HG03039 (cell line): ENCODE measurements around the gene C16orf78.

Experiments used
- ATAC-seq: cut with Tn5 transposase; IDR thresholded peaks from one replicate; pipeline ENCODE4 v1.9.1; 2021; ENCODE audit warnings: mild to moderate bottlenecking, moderate library complexity; ENCODE audit not compliant: unreplicated experiment

Gene C16orf78

DNA sequence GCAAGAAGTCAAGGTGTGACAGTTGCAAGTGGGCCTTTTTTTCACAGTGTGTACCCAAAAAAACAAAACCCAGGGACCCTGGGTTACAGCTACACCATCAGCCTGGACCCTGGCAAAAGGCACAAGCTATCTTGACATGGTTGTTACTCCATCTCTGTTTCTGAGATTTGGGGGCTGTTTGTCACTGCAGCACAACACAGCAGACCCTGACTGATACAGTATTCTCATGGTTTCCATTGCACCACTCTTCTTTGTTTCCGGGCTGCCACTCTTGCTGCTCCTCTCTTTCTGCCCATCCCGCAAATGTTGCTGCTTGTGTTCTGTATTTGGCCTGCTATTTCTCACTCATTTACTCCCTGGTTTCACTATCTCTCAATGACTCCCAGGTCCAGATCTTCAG is 55.2 kb downstream of the C16orf78 start:
- ATAC-seq = no peak

DNA sequence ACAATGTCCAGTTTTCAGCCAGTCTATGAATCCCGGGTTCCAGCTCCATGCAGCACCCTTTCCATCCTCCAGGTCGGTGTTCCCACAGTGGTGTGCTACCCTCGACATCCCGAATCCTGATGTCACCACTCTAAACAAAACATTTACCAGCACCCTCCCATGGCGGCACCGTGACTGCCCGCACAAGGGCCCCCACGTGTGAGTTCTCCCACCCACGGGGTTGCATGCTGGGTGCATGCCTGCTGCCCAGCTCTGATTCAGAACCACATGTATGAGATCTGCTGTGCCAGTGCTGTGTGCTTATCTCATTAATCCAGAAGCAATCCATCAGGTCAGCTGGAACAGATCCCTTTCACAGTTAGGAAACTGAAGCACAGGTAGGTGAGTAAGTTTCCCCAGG is 57.4 kb downstream of the C16orf78 start:
- ATAC-seq = no peak

DNA sequence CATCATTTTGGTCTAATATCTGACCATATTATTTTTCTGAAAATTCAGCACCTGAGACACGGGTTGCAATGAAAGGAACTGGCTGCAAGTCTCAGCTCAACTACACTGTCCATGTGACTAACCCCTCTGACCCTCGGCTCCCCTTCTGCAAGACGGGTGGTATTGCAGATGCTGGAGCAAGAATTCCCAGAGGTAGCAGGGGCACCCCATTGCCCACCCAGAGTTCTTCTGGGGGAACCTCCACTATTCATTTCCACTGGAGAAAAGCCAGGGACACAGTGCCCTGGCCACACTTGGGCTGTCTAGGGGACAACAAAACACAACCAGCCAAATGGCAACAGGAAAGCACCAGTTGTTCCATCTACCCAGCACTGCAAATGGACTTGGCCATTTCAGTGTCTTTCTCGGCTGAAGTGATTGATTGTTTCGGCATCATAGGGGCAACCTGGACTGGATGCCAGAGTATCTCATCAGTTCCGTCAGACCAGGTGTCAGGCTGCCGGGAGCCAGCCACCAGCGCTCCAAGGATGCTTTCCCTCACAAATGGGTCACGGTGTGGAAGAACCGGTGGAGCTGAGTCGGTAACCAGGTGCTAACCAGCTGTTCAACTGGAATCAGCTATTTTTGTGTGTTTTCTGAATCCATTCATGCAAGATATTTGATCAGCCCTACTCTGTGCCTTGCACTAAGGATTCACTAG is 58.1 kb downstream of the C16orf78 start:
- no peak for ATAC-seq

DNA sequence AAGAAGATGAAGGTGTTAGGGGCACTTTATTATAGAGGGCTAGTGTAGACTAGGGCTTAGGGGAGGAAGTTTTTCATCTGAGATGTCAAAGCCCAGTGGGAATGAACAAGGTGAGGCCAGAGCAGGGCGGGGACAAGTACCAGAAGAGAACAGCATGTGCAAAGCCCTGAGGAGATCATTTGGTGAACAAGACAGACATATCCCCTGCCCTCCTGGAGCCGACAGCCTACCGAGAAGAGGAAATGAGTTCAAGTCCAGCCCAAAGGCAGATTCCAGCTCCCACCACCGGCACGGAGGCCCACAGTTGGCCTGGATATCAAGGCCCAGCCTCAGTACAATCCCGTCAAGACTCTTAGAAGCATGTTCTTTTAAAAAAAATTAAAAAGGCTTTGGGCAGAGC is 61.1 kb downstream of the C16orf78 start:
- no peak for ATAC-seq

DNA sequence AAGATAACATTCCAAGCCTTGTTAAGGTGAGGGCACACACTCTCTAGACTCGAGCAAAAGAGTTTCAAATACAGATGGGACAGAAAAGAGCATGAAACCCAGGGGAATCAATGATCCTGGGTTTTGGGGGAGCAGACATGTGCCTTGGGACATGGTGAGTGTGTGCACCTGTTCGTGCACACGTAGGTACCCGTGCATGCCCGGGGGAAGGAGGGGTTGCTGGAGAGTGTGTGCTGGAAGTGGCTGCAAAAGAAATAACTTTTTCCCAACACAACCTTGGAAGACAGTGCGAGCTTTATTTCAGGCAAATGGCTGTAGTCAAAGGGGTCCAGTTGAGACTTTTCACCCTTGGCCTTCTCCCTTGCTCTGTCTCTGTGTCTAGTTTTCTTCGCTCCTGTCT is 62.6 kb downstream of the C16orf78 start:
- ATAC-seq = no peak

DNA sequence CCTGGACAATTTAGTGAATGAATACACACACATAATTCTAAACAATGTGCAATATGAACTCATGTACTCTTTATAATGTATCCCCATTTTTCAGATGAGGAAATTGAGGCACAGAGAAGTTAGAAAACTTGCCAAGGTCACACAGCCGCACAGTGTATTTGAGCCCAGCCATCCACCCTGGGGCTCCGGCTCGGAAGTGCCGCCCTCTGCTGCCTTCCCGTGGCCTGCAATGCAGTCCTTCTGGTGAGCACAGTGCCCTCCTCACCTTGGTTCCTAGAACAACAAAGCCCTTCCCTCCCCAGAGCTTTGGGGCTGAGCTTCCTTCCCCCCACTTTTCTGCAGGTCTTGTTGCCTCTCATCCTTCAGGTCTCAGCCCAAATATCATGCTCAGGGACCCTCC is 63.7 kb downstream of the C16orf78 start:
- ATAC-seq = no peak

DNA sequence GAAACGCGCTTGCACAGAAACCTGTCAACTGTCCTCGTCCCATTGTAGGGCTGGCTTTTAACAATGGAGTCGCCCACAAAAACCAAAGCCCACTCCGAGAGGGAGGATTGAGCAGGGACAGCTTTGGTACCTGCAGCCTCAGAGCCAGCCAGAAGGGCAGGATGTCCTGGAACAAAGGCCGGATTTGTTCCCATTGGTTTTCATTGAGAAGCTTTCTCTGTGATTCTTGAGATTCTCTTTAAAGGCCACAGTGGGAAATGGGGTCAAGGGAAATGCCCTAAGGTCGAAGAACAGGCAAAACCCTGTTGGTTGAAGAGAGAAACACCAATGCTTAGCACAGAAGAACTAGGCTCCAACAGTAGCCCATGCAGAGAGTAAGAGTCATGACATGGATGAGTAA is 65.4 kb downstream of the C16orf78 start:
- no peak for ATAC-seq

DNA sequence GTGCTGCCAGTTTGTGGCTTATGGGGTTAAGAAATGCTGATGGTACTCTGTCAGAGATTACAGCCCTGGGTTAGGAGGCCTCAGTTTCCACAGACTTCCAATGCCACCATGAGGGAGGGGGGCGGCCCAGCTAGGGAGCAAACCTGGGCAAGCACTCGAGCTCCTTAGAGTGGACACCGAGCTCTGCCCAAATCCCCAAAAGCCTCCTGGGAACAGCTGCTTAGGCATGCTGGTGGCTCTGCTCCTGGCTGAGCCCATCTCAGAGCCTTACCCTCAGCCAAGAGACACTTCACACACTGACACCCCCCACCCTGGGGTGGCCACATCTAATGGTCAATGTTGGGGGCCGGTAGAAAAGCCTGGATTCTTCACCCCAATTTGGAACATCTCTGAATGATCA is 66.1 kb downstream of the C16orf78 start:
- ATAC-seq = no peak

DNA sequence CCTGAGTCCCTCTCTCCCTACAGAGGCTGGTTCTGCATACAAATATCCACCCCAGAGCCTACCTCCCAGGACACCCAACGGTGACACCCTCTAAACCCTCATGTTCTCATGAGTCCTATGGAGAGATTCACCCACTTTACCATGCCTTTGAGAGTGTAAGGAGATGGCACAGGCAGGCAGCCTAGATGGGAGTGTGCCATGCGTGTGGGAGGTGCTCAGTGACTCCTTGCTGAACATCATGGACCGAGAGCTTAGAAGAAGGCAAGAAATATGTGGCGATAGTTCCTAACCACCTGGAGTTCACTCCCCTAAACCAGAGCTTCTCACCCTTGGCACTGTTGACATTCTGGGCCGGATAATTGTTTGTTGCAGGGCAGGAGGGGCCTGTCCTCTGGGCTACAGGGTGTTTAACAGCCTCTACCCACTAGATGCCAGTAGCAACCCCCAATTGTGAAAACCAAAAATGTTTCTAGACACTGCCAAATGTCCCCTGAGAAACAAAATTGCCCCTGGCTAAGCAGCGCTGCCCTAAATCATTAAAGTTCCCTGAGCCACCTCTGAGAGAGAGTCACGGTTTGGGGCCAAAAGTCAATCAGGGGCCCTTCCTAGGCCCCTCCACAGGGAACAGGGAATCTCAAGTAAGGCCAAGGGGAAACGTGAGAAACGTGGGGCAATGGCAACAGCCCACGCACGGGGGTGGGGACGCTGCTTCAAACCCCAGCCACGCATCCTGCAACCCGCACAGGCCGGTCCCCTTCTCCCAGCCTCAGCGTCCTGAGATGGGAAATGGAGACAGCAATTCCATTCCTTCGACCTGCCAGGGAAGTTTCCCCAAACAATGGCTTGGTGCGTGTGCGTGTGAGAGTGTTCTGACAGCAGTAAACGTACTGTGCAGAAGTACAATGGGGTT is 66.8 kb downstream of the C16orf78 start:
- ATAC-seq = no peak

DNA sequence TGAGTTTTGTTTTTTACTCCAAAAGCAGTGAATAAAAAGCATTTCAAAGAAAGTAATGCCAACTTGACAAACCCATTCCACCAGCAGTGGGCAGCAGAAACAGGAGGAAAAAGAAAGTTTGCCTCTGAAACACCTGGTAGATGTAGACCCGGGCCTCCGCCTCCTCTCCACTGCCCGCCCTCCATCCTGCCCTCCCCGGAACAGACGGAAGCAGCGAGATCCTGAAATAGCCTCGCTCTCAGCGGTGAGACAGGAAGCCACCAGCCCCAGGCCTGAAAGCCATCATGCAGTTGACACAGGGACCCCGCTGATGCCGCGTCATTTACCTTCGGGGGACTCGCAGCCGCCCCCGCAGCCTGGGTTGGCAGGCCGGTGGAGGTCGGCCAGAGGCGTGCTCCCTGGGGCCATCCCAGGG is 67.8 kb downstream of the C16orf78 start:
- ATAC-seq = peak; percentile 90

DNA sequence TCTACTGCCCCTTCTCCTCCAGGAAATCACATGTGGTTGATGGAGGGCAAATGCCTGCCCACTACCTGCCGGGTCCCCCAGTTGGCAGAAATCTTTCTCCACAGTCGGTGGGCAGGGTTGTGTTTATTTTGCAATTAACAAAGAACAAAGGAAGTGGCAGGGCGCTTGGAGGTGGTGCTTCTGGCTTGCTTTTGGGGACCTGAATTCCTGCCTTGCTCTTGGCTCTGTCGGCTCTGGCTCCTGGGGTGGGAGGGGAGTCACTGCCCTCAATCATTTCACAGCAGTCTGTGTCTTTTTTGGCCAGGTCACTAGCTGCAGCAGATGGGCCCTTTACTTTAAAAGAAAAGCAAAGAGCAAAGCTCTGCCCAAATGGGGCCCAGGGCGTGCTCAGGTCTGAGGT is 69.2 kb downstream of the C16orf78 start:
- ATAC-seq = no peak

DNA sequence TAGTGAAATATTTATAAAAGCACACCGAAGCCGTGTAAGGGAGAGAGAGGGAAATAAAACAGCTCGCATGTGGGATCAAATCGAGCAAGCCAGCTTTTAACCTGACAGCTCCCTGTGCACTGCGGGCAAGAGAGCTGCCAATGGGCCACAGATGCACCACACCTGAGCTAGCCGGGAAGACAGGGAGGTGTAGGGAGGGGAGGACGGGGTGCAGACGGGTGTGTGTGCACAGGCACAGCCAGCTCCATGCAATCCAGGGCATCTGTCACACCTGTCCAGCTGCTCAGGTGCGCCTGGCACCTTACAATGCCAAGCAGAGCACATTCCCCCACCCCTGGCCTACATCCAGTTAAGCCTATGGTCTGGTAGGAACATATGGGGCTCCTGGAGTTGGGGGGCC is 70.0 kb downstream of the C16orf78 start:
- ATAC-seq = no peak

DNA sequence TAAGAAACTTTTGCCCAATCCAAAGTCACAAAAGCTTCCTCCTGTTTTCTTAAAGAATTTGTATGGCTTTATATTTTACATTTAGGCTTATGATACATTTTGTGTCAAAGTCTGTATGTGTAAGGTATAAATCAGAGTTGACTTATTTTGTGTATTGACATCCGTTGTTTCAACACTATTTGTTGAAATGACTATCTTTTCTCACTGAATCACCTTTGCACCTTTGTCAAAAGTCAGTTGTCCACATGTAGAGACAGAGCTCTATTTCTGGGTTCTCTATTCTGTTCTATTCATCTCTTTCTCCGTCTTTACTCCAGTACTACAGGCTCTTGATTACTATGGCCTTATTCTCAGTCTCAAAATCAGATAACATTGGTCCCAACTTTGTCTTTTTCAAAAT is 73.2 kb downstream of the C16orf78 start:
- ATAC-seq = no peak
